DND-41 (cell line): ENCODE measurements around the gene CFAP298.

Experiments
- CTCF ChIP-seq: IDR thresholded peaks from 2 replicates; pipeline ENCODE4 v1.5.1; 2012; ENCODE audit warnings: borderline replicate concordance, low read length, moderate library complexity, mild to moderate bottlenecking; ENCODE audit not compliant: poor library complexity, severe bottlenecking; ENCODE audit errors: extremely low read depth
- EZH2 ChIP-seq: IDR thresholded peaks from 3 replicates; pipeline ENCODE4 v1.6.1; 2012; ENCODE audit warnings: borderline replicate concordance, low read depth, mild to moderate bottlenecking, moderate library complexity, low read length, inconsistent platforms; ENCODE audit not compliant: severe bottlenecking

GRCh38 chr21:32562426-32562825 is 49.8 kb downstream of the CFAP298 start:
- TF ChIP-seq CTCF = no peak
- no peak for TF ChIP-seq EZH2
